GM12878 (cell line): ENCODE results near the gene SYNPO. TPM values are rescaled to one million over a fixed set of nuclear protein-coding genes. Genes with fewer than 3 reads are reported as not detected.

Source experiments
- ATAC-seq: fragments of 200-7000 bp; cut with Tn5 transposase; 3 replicates; pipeline ENCODE4 v1.9.1; 2020; ENCODE audit warnings: mild to moderate bottlenecking, moderate library complexity
- BruUV-seq: library from RNA; stranded (reverse); fragments of 400-500 nt; replicated peaks from 2 replicates; lab custom pipeline; 2021; lab: Mats Ljungman, UMichigan
- CTCF ChIA-PET: fragments of 300-600 bp; sonication (Branson Sonifier 250); formaldehyde crosslinking; extraction: SDS; loops from one replicate; lab custom pipeline; 2021; ENCODE audit warnings: inconsistent platforms; lab: Yijun Ruan, JAX
- POLR2A ChIA-PET: fragments of 350-600 bp; formaldehyde crosslinking; extraction: SDS; loops from one replicate; lab custom pipeline; 2021; ENCODE audit warnings: inconsistent platforms; lab: Charles Lee
- RAD21 ChIA-PET: fragments of 300-600 bp; sonication (Branson Sonifier 250); formaldehyde crosslinking; loops from one replicate; lab custom pipeline; 2023; ENCODE audit warnings: antibody characterized with exemption; ENCODE audit not compliant: unreplicated experiment; lab: Charles Lee
- SMC1A ChIA-PET: fragments of 300-600 bp; sonication (Branson Sonifier 250); formaldehyde crosslinking; loops from one replicate; lab custom pipeline; 2023; ENCODE audit not compliant: unreplicated experiment, uncharacterized antibody; lab: Charles Lee
- DNase-seq: peaks from one replicate; pipeline ENCODE4 v3.0.0-alpha.2; 2011; ENCODE audit warnings: low read depth, low spot score
- FAIRE-seq: peaks from 3 replicates; lab custom pipeline; 2011; peaks lifted over from hg19 to GRCh38; lab: Jason Lieb, UNC
- H2AFZ ChIP-seq: 2 replicates; pipeline ENCODE4 v1.6.0; 2011; ENCODE audit warnings: low read depth, low read length, control low read depth; ENCODE audit not compliant: control insufficient read depth
- H3K27ac ChIP-seq: 2 replicates; pipeline ENCODE4 v1.5.1; 2011; ENCODE audit warnings: control low read depth; ENCODE audit not compliant: control insufficient read depth, insufficient read depth
- H3K27me3 ChIP-seq, 2 experiments: replicated peaks in 1 of 2; 2 replicates each; pipeline versions ENCODE4 v1.6.0 to v1.6.1; 2011; ENCODE audit warnings: low read length in 1 of 2; ENCODE audit not compliant: control insufficient read depth in 2 of 2, insufficient read depth in 2 of 2
- H3K36me3 ChIP-seq, 2 experiments: 2 replicates each; pipeline ENCODE4 v1.5.1; 2011; ENCODE audit warnings: low read length in 1 of 2; ENCODE audit not compliant: control insufficient read depth in 2 of 2, insufficient read depth in 2 of 2
- H3K4me1 ChIP-seq: 2 replicates; pipeline ENCODE4 v1.6.1; 2011; ENCODE audit warnings: mild to moderate bottlenecking, low read length, moderate library complexity, mixed read lengths; ENCODE audit not compliant: control insufficient read depth, insufficient read depth
- H3K4me2 ChIP-seq: 2 replicates; pipeline ENCODE4 v1.6.0; 2011; ENCODE audit warnings: control low read depth; ENCODE audit not compliant: control insufficient read depth, insufficient read depth
- H3K4me3 ChIP-seq: fragments of 200-600 bp; sonication (generic); 2 replicates; pipeline ENCODE4 v1.5.1; 2016
- H3K79me2 ChIP-seq: 2 replicates; pipeline ENCODE4 v1.6.0; 2011; ENCODE audit warnings: low read length; ENCODE audit not compliant: control insufficient read depth, insufficient read depth
- H3K9ac ChIP-seq: 2 replicates; pipeline ENCODE4 v1.8.0; 2011; ENCODE audit warnings: low read length, control low read depth, mixed read lengths; ENCODE audit not compliant: control insufficient read depth, insufficient read depth
- H3K9me3 ChIP-seq: replicated peaks from 3 replicates; pipeline ENCODE4 v1.5.1; 2011; ENCODE audit warnings: mild to moderate bottlenecking, low read length; ENCODE audit not compliant: control insufficient read depth, insufficient read depth
- H4K20me1 ChIP-seq: 2 replicates; pipeline ENCODE4 v1.6.0; 2011; ENCODE audit not compliant: control insufficient read depth, insufficient read depth
- BACH1 ChIP-seq: fragments of 450-650 bp; IDR thresholded peaks from 2 replicates; pipeline ENCODE4 v1.6.1; 2017; ENCODE audit warnings: mild to moderate bottlenecking, borderline replicate concordance
- BHLHE40 ChIP-seq, 2 experiments: fragments of 450-650 bp in 1 of 2; IDR thresholded peaks; 2 replicates each; pipeline ENCODE4 v1.6.1; 2011 to 2017; ENCODE audit warnings: low read depth in 2 of 2, borderline replicate concordance in 1 of 2, improper control_type of control experiment in 1 of 2, low read length in 1 of 2, mild to moderate bottlenecking in 1 of 2
- CBX5 ChIP-seq: sonication (generic); IDR thresholded peaks from 2 replicates; pipeline ENCODE4 v1.6.1; 2016; ENCODE audit warnings: low read depth, moderate library complexity, mild to moderate bottlenecking, inconsistent platforms
- EZH2 ChIP-seq: IDR thresholded peaks from 2 replicates; pipeline ENCODE4 v1.6.1; 2012; ENCODE audit warnings: low read depth, mild to moderate bottlenecking, control low read depth, inconsistent platforms, low read length, borderline replicate concordance; ENCODE audit not compliant: control insufficient read depth
- HDAC6 ChIP-seq: fragments of 200-600 bp; sonication (generic); IDR thresholded peaks from one replicate; pipeline ENCODE4 v1.8.0; 2017; ENCODE audit warnings: antibody characterized with exemption; ENCODE audit not compliant: unreplicated experiment
- IRF4 ChIP-seq: IDR thresholded peaks from 2 replicates; pipeline ENCODE4 v1.6.1; 2011; ENCODE audit warnings: low read depth, low read length
- MTA3 ChIP-seq: IDR thresholded peaks from 2 replicates; pipeline ENCODE4 v1.6.1; 2012; ENCODE audit warnings: low read length, inconsistent platforms, borderline replicate concordance
- NR2F1 ChIP-seq: fragments of 450-650 bp; conservative IDR thresholded peaks from 2 replicates; pipeline ENCODE4 v1.6.1; 2017; ENCODE audit warnings: mild to moderate bottlenecking
- POLR2AphosphoS5 ChIP-seq: IDR thresholded peaks from 2 replicates; pipeline ENCODE4 v1.6.1; 2011; ENCODE audit warnings: mild to moderate bottlenecking, low read length, inconsistent platforms
- SPI1 ChIP-seq: IDR thresholded peaks from 2 replicates; pipeline ENCODE4 v1.6.1; 2011; ENCODE audit warnings: low read depth, mild to moderate bottlenecking, low read length, moderate library complexity, borderline replicate concordance; ENCODE audit not compliant: insufficient read depth
- SRF ChIP-seq, 2 experiments: IDR thresholded peaks; 2 replicates each; pipeline ENCODE4 v1.6.1; 2011; ENCODE audit warnings: low read depth in 2 of 2, low read length in 2 of 2, mild to moderate bottlenecking in 1 of 2, moderate library complexity in 1 of 2
- STAT3 ChIP-seq: IDR thresholded peaks from 2 replicates; pipeline ENCODE4 v1.6.1; 2011; ENCODE audit warnings: low read depth, low read length, improper control_type of control experiment
- YY1 ChIP-seq: IDR thresholded peaks from 2 replicates; pipeline ENCODE4 v1.6.1; 2011; ENCODE audit warnings: low read depth, mild to moderate bottlenecking, low read length
- ZNF217 ChIP-seq: fragments of 450-650 bp; IDR thresholded peaks from 2 replicates; pipeline ENCODE4 v1.6.1; 2017; ENCODE audit warnings: antibody characterized with exemption, mild to moderate bottlenecking
- ZNF24 ChIP-seq: fragments of 450-650 bp; IDR thresholded peaks from 2 replicates; pipeline ENCODE4 v1.6.1; 2017; ENCODE audit warnings: antibody characterized with exemption, mild to moderate bottlenecking
- WGBS: methylation state at CpG from one replicate; pipeline ENCODE4 v1.1.6; 2016; ENCODE audit warnings: low lambda C conversion rate; ENCODE audit not compliant: insufficient replicate concordance, insufficient coverage; ENCODE audit errors: missing lambda C conversion rate; 5-methylcytosine and 5-hydroxymethylcytosine counted together
- in situ Hi-C: fragments of 300-500 bp; cut with MboI; formaldehyde crosslinking; loops from 9 replicates; pipeline ENCODE4 v1.14.3; 2018; ENCODE audit warnings: mixed read lengths
- intact Hi-C: fragments of 100-400 bp; cut with micrococcal nuclease; formaldehyde crosslinking; loops from one replicate; pipeline ENCODE4 v1.14.2; 2022; ENCODE audit not compliant: unreplicated experiment
- polyA plus RNA-seq, 11 experiments: library from polyadenylated mRNA; depleted of rRNA in 4 of 11; unstranded in 6 of 11; stranded (reverse) in 5 of 11; fragments of >200 nt; fragmentation: Nextera tagmentation in 4 of 11; fragmentation: Illumina TruSeq in 1 of 11; extraction: Ambion mirVana in 4 of 11; extraction: Trizol in 1 of 11; gene quantifications; 1 replicate in 1 of 11; 2 replicates in 10 of 11; pipeline versions ENCODE4 v1.2.1 to v1.2.3, GENCODE V29; 2011 to 2016; ENCODE audit warnings: inconsistent platforms in 2 of 11, missing spikeins in 2 of 11, low read depth in 1 of 11
- total RNA-seq, 4 experiments: library from RNA; depleted of rRNA in 3 of 4; stranded (reverse); fragments of >200 nt in 3 of 4; fragmentation: Illumina TruSeq in 1 of 4; extraction: Trizol in 1 of 4; gene quantifications; 2 replicates each; pipeline versions ENCODE4 v1.2.1 to v1.2.3, GENCODE V29; 2013 to 2021
- TF ChIP-seq, protein P1 (sequence below): fragments of 450-650 bp; formaldehyde crosslinking; IDR thresholded peaks from 2 replicates; pipeline ENCODE4 v1.4.0; 2022; ENCODE audit warnings: mild to moderate bottlenecking, moderate library complexity
- TF ChIP-seq, protein P2 (sequence below): IDR thresholded peaks from 2 replicates; pipeline ENCODE4 v1.6.1; 2012; ENCODE audit warnings: mild to moderate bottlenecking, low read depth, low read length

SYNPO gene
- total and polyA plus RNA-seq, 10 of the 15 experiments (the other 5 are each of a cell fraction or from before 2014, with no cell fraction given), result 0.77 to 21.0 (median 3.9) TPM

DNA sequence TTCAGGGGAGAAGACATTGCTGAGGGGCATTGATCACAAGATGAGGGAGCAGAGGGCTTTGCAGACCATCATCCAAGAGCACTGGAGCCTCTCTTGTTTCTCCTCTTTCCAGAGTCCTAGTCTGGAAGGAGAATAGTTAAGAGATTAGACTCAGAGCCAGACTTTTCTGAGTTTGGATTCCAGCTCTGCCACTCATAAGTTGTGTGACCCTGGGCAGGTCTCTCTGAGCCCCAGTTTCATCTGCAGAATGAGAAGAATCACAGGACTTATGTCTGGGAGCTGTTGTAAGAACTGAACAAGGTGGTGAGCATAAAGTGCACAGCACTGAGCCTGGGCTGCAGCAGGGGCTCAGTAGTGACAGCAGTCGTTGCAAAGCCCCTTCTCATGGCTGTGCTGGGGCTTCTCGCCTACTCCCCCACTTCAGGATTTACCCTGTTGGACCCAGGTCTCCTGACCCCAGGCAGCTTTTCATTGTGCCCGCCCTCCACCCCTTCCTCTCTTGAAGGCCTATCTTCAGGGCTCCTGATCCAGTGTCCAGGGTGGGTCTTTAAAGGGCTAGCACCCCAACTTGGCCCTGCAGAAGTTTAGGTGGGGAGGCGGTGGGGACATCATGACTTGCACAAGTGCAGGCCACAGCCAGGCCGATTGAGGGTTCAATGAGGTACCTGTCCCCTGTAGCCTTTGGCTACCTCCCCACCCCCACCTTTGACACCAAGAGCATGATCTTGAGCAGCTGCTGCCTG, 1.5 kb downstream of the SYNPO start:
- no peak overlapping the region for H3K4me3 ChIP-seq
- H3K4me1 ChIP-seq, result no peaks in the 10 kb centered on the region
- H2AFZ ChIP-seq, result no peak overlapping the region
- CTCF ChIA-PET, result interaction anchor here (0.8 to 1.3 kb wide), 5 partner anchors 11 to 78 kb away, joined by 3 to 5 read pairs (median 3); no protein-coding TSS in a partner anchor
- no TSS peak for BruUV-seq
- in situ Hi-C loops (no loop called here), intact Hi-C loops (no loop called here)
- RAD21 ChIA-PET, result no interaction called here
- no peak overlapping the region for H3K9ac ChIP-seq
- H3K27me3 ChIP-seq, result no peaks in the 10 kb centered on the region
- 19% methylated on average over 5 of the region's 5 CpGs for WGBS
- no peaks in the 10 kb centered on the region for H3K9me3 ChIP-seq
- no peak overlapping the region for H3K27ac ChIP-seq
- no peak for ATAC-seq
- DNase-seq, result no peak
- POLR2A ChIA-PET, result interaction anchor here (1.1 kb wide), 1 partner anchor 16 kb away, joined by 3 read pairs; no protein-coding TSS in a partner anchor
- no peak overlapping the region for H3K4me2 ChIP-seq
- FAIRE-seq, result no peak
- SMC1A ChIA-PET, result interaction anchor here (0.6 to 1.1 kb wide), 4 partner anchors 12 to 80 kb away, joined by 3 read pairs; no protein-coding TSS in a partner anchor
- H3K36me3 ChIP-seq, result no peaks in the 10 kb centered on the region
- H4K20me1 ChIP-seq, result no peaks in the 10 kb centered on the region
- no peaks in the 10 kb centered on the region for H3K79me2 ChIP-seq
- no peak for TF ChIP-seq BHLHE40 (IDR thresholded peaks at IDR 0.05; ENCODE audit: borderline replicate concordance in 1 of 2, low read depth in 2 of 2, low read length in 1 of 2)
- TF ChIP-seq, protein P1, sequence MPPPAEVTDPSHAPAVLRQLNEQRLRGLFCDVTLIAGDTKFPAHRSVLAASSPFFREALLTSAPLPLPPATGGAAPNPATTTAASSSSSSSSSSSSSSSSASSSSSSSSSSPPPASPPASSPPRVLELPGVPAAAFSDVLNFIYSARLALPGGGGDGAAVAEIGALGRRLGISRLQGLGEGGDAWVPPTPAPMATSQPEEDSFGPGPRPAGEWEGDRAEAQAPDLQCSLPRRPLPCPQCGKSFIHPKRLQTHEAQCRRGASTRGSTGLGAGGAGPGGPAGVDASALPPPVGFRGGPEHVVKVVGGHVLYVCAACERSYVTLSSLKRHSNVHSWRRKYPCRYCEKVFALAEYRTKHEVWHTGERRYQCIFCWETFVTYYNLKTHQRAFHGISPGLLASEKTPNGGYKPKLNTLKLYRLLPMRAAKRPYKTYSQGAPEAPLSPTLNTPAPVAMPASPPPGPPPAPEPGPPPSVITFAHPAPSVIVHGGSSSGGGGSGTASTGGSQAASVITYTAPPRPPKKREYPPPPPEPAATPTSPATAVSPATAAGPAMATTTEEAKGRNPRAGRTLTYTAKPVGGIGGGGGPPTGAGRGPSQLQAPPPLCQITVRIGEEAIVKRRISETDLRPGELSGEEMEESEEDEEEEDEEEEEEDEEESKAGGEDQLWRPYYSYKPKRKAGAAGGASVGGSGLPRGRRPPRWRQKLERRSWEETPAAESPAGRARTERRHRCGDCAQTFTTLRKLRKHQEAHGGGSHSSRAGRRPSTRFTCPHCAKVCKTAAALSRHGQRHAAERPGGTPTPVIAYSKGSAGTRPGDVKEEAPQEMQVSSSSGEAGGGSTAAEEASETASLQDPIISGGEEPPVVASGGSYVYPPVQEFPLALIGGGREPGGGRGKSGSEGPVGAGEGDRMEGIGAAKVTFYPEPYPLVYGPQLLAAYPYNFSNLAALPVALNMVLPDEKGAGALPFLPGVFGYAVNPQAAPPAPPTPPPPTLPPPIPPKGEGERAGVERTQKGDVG (CRISPR knock-in tag), result no peak
- no peak for TF ChIP-seq SPI1
- no peak for TF ChIP-seq MTA3
- TF ChIP-seq POLR2AphosphoS5, result no peak
- no peak for TF ChIP-seq EZH2
- no peak for TF ChIP-seq YY1
- TF ChIP-seq HDAC6, result no peak
- TF ChIP-seq SRF (IDR thresholded peaks at IDR 0.05; ENCODE audit: low read depth in 2 of 2, low read length in 2 of 2), result no peak
- TF ChIP-seq STAT3, result no peak
- no peak for TF ChIP-seq BACH1
- no peak for TF ChIP-seq ZNF217
- TF ChIP-seq ZNF24, result no peak
- no peak for TF ChIP-seq CBX5
- no peak for TF ChIP-seq NR2F1
- TF ChIP-seq, protein P2, sequence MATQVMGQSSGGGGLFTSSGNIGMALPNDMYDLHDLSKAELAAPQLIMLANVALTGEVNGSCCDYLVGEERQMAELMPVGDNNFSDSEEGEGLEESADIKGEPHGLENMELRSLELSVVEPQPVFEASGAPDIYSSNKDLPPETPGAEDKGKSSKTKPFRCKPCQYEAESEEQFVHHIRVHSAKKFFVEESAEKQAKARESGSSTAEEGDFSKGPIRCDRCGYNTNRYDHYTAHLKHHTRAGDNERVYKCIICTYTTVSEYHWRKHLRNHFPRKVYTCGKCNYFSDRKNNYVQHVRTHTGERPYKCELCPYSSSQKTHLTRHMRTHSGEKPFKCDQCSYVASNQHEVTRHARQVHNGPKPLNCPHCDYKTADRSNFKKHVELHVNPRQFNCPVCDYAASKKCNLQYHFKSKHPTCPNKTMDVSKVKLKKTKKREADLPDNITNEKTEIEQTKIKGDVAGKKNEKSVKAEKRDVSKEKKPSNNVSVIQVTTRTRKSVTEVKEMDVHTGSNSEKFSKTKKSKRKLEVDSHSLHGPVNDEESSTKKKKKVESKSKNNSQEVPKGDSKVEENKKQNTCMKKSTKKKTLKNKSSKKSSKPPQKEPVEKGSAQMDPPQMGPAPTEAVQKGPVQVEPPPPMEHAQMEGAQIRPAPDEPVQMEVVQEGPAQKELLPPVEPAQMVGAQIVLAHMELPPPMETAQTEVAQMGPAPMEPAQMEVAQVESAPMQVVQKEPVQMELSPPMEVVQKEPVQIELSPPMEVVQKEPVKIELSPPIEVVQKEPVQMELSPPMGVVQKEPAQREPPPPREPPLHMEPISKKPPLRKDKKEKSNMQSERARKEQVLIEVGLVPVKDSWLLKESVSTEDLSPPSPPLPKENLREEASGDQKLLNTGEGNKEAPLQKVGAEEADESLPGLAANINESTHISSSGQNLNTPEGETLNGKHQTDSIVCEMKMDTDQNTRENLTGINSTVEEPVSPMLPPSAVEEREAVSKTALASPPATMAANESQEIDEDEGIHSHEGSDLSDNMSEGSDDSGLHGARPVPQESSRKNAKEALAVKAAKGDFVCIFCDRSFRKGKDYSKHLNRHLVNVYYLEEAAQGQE, result no peak
- TF ChIP-seq IRF4, result no peak
